Cardiac muscle cell (in vitro differentiated cells and primary cell): ENCODE measurements around the gene SLC2A4. TPM values are rescaled to one million over a fixed set of nuclear protein-coding genes. Genes with fewer than 3 reads are reported as not detected.
"Not testable (repeated sequence)": the region's sequence is repeated elsewhere in the genome, so short reads cannot be mapped to it uniquely, and the experiment has no call there.

Source experiments
- DNase-seq, 2 donors: peaks; one replicate each; pipeline versions ENCODE4 v3.0.0 to v3.0.0-alpha.2; 2010 to 2017; ENCODE audit warnings: low read depth in 1 of 2, low spot score in 1 of 2
- H3K27ac ChIP-seq: fragments of 200-600 bp; sonication (generic); 2 replicates; pipeline ENCODE4 v1.5.1; 2016
- H3K27me3 ChIP-seq: fragments of 200-600 bp; sonication (generic); 2 replicates; pipeline ENCODE4 v1.6.0; 2016; ENCODE audit warnings: control low read depth
- H3K36me3 ChIP-seq: fragments of 200-600 bp; sonication (generic); 2 replicates; pipeline ENCODE4 v1.5.1; 2016; ENCODE audit warnings: control low read depth
- H3K4me1 ChIP-seq: fragments of 200-600 bp; sonication (generic); 2 replicates; pipeline ENCODE4 v1.8.1; 2017; ENCODE audit warnings: low read depth, mild to moderate bottlenecking, mixed run types
- H3K4me3 ChIP-seq: fragments of 200-600 bp; sonication (generic); 2 replicates; pipeline ENCODE4 v1.5.1; 2016; ENCODE audit warnings: mild to moderate bottlenecking
- H3K9me3 ChIP-seq: fragments of 200-600 bp; sonication (generic); 2 replicates; pipeline ENCODE4 v1.5.1; 2017; ENCODE audit warnings: low read depth, mild to moderate bottlenecking, control low read depth
- polyA plus RNA-seq: library from polyadenylated mRNA; unstranded; fragments of >200 nt; fragmentation: Nextera tagmentation; extraction: Ambion mirVana; gene quantifications from 2 replicates; pipeline ENCODE4 v1.2.1, GENCODE V29; 2016
- total RNA-seq: library from RNA; depleted of rRNA; stranded (reverse); fragments of >200 nt; gene quantifications from 2 replicates; pipeline ENCODE4 v1.2.3, GENCODE V29; 2016
- TF ChIP-seq, protein P1 (sequence below): IDR thresholded peaks from 2 replicates; pipeline ENCODE4 v1.5.1; 2012; ENCODE audit warnings: low read depth, mild to moderate bottlenecking, low read length

Gene SLC2A4
- total and polyA plus RNA-seq, 2 experiments from 2014 or later: 23.4 to 42.6 TPM

DNA sequence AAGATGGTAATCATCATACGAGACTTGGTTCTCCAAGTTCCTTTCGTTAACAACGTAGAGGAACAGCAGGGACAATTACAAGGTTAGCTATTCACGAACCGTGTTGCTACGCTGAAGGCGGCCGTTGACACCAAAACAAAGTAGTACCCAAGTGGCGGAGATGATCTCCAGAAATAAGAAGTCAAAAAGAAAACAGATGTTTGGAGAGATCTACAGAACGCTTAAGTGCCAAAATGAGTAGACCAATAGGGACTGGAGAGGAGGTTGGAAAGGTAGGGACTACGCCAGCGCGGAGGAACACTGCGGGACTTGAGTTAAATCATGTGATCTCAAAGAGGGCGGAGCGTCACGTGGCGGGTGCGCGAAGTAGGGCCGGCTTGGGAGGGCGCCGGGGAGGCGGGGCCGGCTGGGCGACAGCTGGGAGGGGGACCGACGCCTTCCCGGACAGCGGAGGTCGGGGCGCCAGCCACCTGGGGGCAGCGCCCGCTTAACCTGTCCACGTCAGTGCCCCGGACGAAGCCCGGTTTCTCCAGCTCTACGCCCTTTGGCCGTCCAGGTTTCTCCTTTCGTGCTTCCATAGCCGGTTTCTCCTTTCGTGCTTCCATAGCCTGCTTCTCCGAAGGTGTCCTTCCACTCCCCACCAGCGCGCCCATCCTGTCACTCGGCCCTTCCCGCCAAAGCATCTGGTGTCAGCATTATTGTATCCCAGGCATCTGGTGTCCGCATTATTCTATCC, 38.6 kb upstream of the SLC2A4 start:
- Histone ChIP-seq H3K9me3 (no peaks in the 10 kb centered on the region), H3K36me3 (peaks cover 17% of the 10 kb centered on the region), H3K4me1 (peaks cover 18% of the 10 kb centered on the region), H3K4me3 (peak overlapping the region; percentile 72), H3K27me3 (no peaks in the 10 kb centered on the region), H3K27ac (peak overlapping the region; percentile 98)
- TF ChIP-seq, protein P1, sequence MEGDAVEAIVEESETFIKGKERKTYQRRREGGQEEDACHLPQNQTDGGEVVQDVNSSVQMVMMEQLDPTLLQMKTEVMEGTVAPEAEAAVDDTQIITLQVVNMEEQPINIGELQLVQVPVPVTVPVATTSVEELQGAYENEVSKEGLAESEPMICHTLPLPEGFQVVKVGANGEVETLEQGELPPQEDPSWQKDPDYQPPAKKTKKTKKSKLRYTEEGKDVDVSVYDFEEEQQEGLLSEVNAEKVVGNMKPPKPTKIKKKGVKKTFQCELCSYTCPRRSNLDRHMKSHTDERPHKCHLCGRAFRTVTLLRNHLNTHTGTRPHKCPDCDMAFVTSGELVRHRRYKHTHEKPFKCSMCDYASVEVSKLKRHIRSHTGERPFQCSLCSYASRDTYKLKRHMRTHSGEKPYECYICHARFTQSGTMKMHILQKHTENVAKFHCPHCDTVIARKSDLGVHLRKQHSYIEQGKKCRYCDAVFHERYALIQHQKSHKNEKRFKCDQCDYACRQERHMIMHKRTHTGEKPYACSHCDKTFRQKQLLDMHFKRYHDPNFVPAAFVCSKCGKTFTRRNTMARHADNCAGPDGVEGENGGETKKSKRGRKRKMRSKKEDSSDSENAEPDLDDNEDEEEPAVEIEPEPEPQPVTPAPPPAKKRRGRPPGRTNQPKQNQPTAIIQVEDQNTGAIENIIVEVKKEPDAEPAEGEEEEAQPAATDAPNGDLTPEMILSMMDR: no peak
- DNase-seq: peak; percentile 98

DNA sequence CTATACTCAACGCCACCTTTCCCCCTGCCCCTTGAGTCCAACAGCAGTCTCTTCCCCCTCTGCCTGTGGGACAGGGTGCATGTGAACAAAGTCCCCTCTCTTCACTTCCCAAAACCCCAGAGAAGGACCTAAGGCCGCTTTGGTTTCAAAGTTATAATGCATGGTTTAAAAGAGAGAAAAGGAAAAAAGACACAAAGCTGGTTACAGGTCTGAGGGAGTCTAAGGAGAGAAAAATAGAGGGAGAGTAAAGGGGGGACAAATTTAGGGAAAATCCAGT, 38.1 kb upstream of the SLC2A4 start:
- Histone ChIP-seq H3K9me3 (no peaks in the 10 kb centered on the region), H3K36me3 (peaks cover 17% of the 10 kb centered on the region), H3K4me1 (peaks cover 18% of the 10 kb centered on the region), H3K27ac (peak overlapping the region; percentile 98), H3K27me3 (no peaks in the 10 kb centered on the region), H3K4me3 (peak overlapping the region; percentile 72)
- no peak for DNase-seq
- TF ChIP-seq, protein P1: no peak

DNA sequence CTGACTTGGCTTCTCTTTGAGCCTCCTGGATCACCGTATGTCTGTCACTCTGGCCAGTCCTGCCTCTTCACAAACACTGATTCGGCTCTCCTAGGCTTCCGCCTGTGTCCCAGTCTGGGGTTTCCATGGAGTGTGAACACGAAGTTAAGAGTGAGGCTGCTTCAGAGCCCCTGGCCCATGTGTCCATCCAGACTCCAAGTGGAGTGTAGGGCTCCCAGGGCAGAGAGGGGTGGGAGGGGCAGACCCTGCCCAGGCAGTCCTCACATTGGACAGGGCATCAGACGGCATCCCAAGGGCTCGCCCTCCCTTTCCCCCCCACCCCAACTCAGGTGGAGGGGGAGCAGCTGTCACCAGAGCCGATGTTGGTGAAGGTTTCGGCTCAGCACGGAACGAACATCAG, 37.7 kb upstream of the SLC2A4 start:
- H3K9me3 ChIP-seq, H3K4me3 ChIP-seq, H3K27me3 ChIP-seq, DNase-seq: not testable (repeated sequence)
- Histone ChIP-seq H3K27ac (peak overlapping the region; percentile 98), H3K36me3 (peaks cover 17% of the 10 kb centered on the region), H3K4me1 (peaks cover 22% of the 10 kb centered on the region)

DNA sequence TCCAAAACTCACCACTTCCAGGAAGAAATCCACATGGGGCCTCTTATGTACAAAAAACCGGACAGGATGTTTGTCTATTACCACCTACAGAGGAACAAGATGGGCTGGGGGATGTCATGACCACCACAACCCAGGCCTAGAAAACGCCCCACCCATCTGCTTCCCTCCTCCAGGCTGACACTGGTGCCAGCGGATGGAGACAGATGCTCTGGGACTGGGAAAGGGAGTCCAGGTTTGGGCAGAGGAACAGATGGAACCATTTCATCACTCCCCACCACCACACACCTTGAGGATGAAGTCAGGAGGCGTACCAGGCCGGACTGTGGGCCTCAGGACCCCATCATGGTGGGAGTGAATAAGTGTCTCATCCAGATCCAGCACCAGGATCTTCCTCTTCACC, 34.7 kb upstream of the SLC2A4 start:
- no peak for DNase-seq
- Histone ChIP-seq H3K27ac (no peak overlapping the region), H3K4me3 (no peak overlapping the region), H3K36me3 (peaks cover 17% of the 10 kb centered on the region), H3K4me1 (peaks cover 21% of the 10 kb centered on the region), H3K9me3 (no peaks in the 10 kb centered on the region), H3K27me3 (no peaks in the 10 kb centered on the region)
- TF ChIP-seq, protein P1: no peak

DNA sequence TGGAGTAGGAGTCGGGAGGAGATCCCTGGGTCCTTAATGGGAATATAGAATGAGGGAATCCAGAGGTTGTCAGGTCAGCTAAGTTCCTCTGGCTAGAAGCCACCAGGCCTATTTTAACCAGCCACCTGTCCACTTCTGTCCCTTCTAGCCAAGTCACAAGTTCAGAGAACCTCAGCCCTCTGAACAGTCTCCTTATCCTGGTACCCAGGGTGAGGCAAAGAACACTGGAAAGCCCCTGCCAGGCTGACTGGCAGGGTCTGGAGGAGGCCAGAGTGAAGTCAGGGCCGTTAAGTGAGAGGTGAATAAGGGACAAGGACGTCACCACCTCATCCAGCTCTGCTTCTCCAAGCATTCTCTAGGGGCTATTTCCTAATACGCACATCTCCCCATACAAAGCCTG, 32.7 kb upstream of the SLC2A4 start:
- Histone ChIP-seq H3K4me1 (peaks cover 19% of the 10 kb centered on the region), H3K9me3 (no peaks in the 10 kb centered on the region), H3K27ac (peak overlapping the region; percentile 70), H3K27me3 (no peaks in the 10 kb centered on the region), H3K36me3 (peaks cover 17% of the 10 kb centered on the region), H3K4me3 (no peak overlapping the region)
- no peak for DNase-seq
- TF ChIP-seq, protein P1: no peak

DNA sequence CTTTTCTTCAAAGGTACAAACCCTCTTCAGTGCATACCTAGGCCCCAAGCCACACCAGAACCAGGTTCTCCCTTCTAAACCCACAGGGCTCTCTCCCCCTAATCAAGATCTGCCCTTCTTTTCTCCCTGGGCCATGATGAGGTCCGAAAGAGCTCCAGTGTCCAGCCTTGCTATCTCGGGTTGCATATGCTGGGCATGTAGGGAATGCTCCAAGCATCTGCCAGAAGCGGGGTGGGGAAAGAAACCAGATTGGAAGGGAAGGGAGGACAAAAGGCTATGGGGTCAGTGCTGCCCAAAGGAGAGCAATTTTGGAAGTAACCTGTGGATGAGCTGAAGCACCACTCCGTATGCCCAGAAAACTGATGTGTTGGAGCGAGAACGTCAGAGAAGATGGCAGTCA, 32.3 kb upstream of the SLC2A4 start:
- Histone ChIP-seq H3K4me1 (peaks cover 19% of the 10 kb centered on the region), H3K9me3 (no peaks in the 10 kb centered on the region), H3K27me3 (no peaks in the 10 kb centered on the region), H3K27ac (peak overlapping the region; percentile 70), H3K36me3 (peaks cover 17% of the 10 kb centered on the region), H3K4me3 (no peak overlapping the region)
- no peak for DNase-seq
- TF ChIP-seq, protein P1: no peak
